Prostate gland (tissue), 2 donors: ENCODE measurements around the gene ITGB5. TPM values are rescaled to one million over a fixed set of nuclear protein-coding genes. Genes with fewer than 3 reads are reported as not detected.

ENCODE experiments used
- DNase-seq: peaks from one replicate; pipeline ENCODE4 v3.0.0-alpha.2; 2019; ENCODE audit warnings: low spot score
- H3K27ac ChIP-seq, 2 donors: fragments of 200-600 bp; sonication (generic); 2 replicates each; pipeline ENCODE4 v1.5.1; 2017 to 2019
- H3K27me3 ChIP-seq: fragments of 200-600 bp; sonication (generic); replicated peaks from 2 replicates; pipeline ENCODE4 v1.5.1; 2019; ENCODE audit not compliant: insufficient read depth
- H3K36me3 ChIP-seq, 2 donors: fragments of 200-600 bp; sonication (generic); 1 replicate in 1 of 2; 2 replicates in 1 of 2; pipeline versions ENCODE4 v1.5.1 to v1.8.1; 2017 to 2019
- H3K4me1 ChIP-seq: fragments of 200-600 bp; sonication (generic); replicated peaks from 2 replicates; pipeline ENCODE4 v1.5.1; 2019
- H3K4me3 ChIP-seq, 2 donors: fragments of 200-600 bp; sonication (generic); 2 replicates each; pipeline ENCODE4 v1.5.1; 2017 to 2019
- H3K9me3 ChIP-seq: fragments of 200-600 bp; sonication (generic); 2 replicates; pipeline ENCODE4 v1.5.1; 2017
- CTCF ChIP-seq, 4 experiments: fragments of 200-600 bp in 2 of 4; fragments of 450-650 bp in 2 of 4; sonication (generic) in 2 of 4; IDR thresholded peaks; 1 replicate in 3 of 4; 2 replicates in 1 of 4; pipeline ENCODE4 v1.5.1; 2016 to 2019; ENCODE audit warnings: antibody characterized with exemption in 4 of 4, mild to moderate bottlenecking in 2 of 4, moderate library complexity in 2 of 4
- POLR2A ChIP-seq: fragments of 450-650 bp; IDR thresholded peaks from one replicate; pipeline ENCODE4 v1.6.1; 2016; ENCODE audit warnings: antibody characterized with exemption, mild to moderate bottlenecking
- POLR2AphosphoS5 ChIP-seq: sonication (generic); formaldehyde crosslinking; IDR thresholded peaks from one replicate; pipeline ENCODE4 v1.6.1; 2017; ENCODE audit warnings: antibody characterized with exemption
- WGBS: methylation state at CpG from one replicate; pipeline ENCODE4 v1.1.5; 2018; 5-methylcytosine and 5-hydroxymethylcytosine counted together
- intact Hi-C: fragments of 100-400 bp; cut with DNase I; formaldehyde crosslinking; loops from one replicate; pipeline ENCODE4 v1.14.2; 2022
- total RNA-seq, 2 donors: library from RNA; depleted of rRNA; stranded (reverse); fragments of >200 nt; gene quantifications; one replicate each; pipeline ENCODE4 v1.1.0, GENCODE V29; 2016

The ITGB5 gene
- total RNA-seq, 2 donors from 2014 or later = 123 to 154 TPM

GRCh38 chr3:124800511-124801258 lies 86.5 kb downstream of the ITGB5 start:
- 42% methylated on average over 10 of the region's 10 CpGs for WGBS
- TF ChIP-seq CTCF (IDR thresholded peaks at IDR 0.05) = no peak
- TF ChIP-seq POLR2A = no peak
- TF ChIP-seq POLR2AphosphoS5 = no peak
- intact Hi-C loops = no loop called here
- no peaks in the 10 kb centered on the region for H3K9me3 ChIP-seq
- no peaks in the 10 kb centered on the region for H3K4me1 ChIP-seq
- H3K27me3 ChIP-seq = no peaks in the 10 kb centered on the region
- peak overlapping the region; percentile 3 to 21 for H3K27ac ChIP-seq
- peaks cover 0 to 9% of the 10 kb centered on the region in 2 donors for H3K36me3 ChIP-seq
- no peak overlapping the region for H3K4me3 ChIP-seq
- DNase-seq = no peak

- no peak for DNase-seq
- H3K4me1 ChIP-seq = no peaks in the 10 kb centered on the region
- peaks cover 0 to 9% of the 10 kb centered on the region in 2 donors for H3K36me3 ChIP-seq
- H3K9me3 ChIP-seq = no peaks in the 10 kb centered on the region
- 100% methylated on average over 1 of the region's 1 CpG for WGBS
- H3K27ac ChIP-seq = peak overlapping the region in 1 of 2 donors; percentile 21
- H3K27me3 ChIP-seq = no peaks in the 10 kb centered on the region
- intact Hi-C loops = no loop called here
- no peak overlapping the region for H3K4me3 ChIP-seq
- no peak for TF ChIP-seq POLR2AphosphoS5
- no peak for TF ChIP-seq CTCF (IDR thresholded peaks at IDR 0.05)
- TF ChIP-seq POLR2A = no peak
Observed at GRCh38 chr3:124800076-124800475, 87.1 kb downstream of the ITGB5 start.

- intact Hi-C loops = no loop called here
- no peak overlapping the region for H3K27ac ChIP-seq
- H3K4me1 ChIP-seq = no peaks in the 10 kb centered on the region
- TF ChIP-seq POLR2AphosphoS5 (no peak), CTCF (IDR thresholded peaks at IDR 0.05) (no peak), POLR2A (no peak)
- H3K9me3 ChIP-seq = no peaks in the 10 kb centered on the region
- DNase-seq = no peak
- 95% methylated on average over 10 of the region's 10 CpGs for WGBS
- no peaks in the 10 kb centered on the region for H3K27me3 ChIP-seq
- H3K4me3 ChIP-seq = no peak overlapping the region
- peaks cover 0 to 9% of the 10 kb centered on the region in 2 donors for H3K36me3 ChIP-seq
Observed at GRCh38 chr3:124799676-124800075, 87.5 kb downstream of the ITGB5 start.

GRCh38 chr3:124797426-124797945 lies 89.7 kb downstream of the ITGB5 start:
- peaks cover 0 to 9% of the 10 kb centered on the region in 2 donors for H3K36me3 ChIP-seq
- 78% methylated on average over 4 of the region's 4 CpGs for WGBS

More at GRCh38 chr3:124797426-124797945, 89.7 kb downstream of the ITGB5 start:
- no peaks in the 10 kb centered on the region for H3K4me1 ChIP-seq
- intact Hi-C loops = no loop called here
- H3K27ac ChIP-seq = no peak overlapping the region
- no peaks in the 10 kb centered on the region for H3K9me3 ChIP-seq
- no peak overlapping the region for H3K4me3 ChIP-seq
- no peaks in the 10 kb centered on the region for H3K27me3 ChIP-seq
- TF ChIP-seq POLR2AphosphoS5 = no peak
- no peak for TF ChIP-seq CTCF (IDR thresholded peaks at IDR 0.05)
- TF ChIP-seq POLR2A = no peak
- no peak for DNase-seq
